Ovary (tissue), 10 donors: Measurements from ENCODE around the gene NXF3. TPM values are rescaled to one million over a fixed set of nuclear protein-coding genes. Genes with fewer than 3 reads are reported as not detected.
"Not testable (repeated sequence)": the region's sequence is repeated elsewhere in the genome, so short reads cannot be mapped to it uniquely, and the experiment has no call there.

Experiments
- DNase-seq, 5 donors: peaks; one replicate each; pipeline ENCODE4 v3.0.0-alpha.2; 2019 to 2020
- H3K27ac ChIP-seq, 2 donors: fragments of 200-600 bp; one replicate each; pipeline versions ENCODE4 v1.5.1 to v1.8.0; 2019 to 2022
- H3K27me3 ChIP-seq: fragments of 200-600 bp; one replicate; pipeline ENCODE4 v1.8.0; 2022
- H3K36me3 ChIP-seq: fragments of 200-600 bp; sonication (generic); one replicate; pipeline ENCODE4 v1.5.1; 2019
- H3K4me1 ChIP-seq: one replicate; pipeline ENCODE4 v1.8.1; 2013; ENCODE audit warnings: mild to moderate bottlenecking, moderate library complexity; ENCODE audit not compliant: insufficient read depth
- H3K4me3 ChIP-seq: fragments of 200-600 bp; sonication (generic); one replicate; pipeline ENCODE4 v1.5.1; 2017
- H3K9me3 ChIP-seq, 2 donors: fragments of 200-600 bp in 1 of 2; sonication (generic) in 1 of 2; one replicate each; pipeline versions ENCODE4 v1.5.1 to v1.8.1; 2013 to 2019; ENCODE audit warnings: mild to moderate bottlenecking in 1 of 2, moderate library complexity in 1 of 2
- CTCF ChIP-seq, 3 donors: fragments of 450-650 bp in 2 of 3; fragments of 200-600 bp in 1 of 3; IDR thresholded peaks; one replicate each; pipeline versions ENCODE4 v1.5.1 to v1.8.0; 2016 to 2022; ENCODE audit warnings: antibody characterized with exemption in 3 of 3, mild to moderate bottlenecking in 1 of 3
- EP300 ChIP-seq: sonication (generic); formaldehyde crosslinking; IDR thresholded peaks from one replicate; pipeline ENCODE4 v1.6.1; 2017; ENCODE audit warnings: antibody characterized with exemption
- POLR2A ChIP-seq: fragments of 450-650 bp; IDR thresholded peaks from one replicate; pipeline ENCODE4 v1.6.1; 2017; ENCODE audit warnings: antibody characterized with exemption, mild to moderate bottlenecking, moderate library complexity
- WGBS, 3 donors: extraction: QIAGEN DNeasy Blood & Tissue Kit in 1 of 3; methylation state at CpG; one replicate each; pipeline versions ENCODE4 v1.1.5 to v1.1.7; 2013 to 2017; 5-methylcytosine and 5-hydroxymethylcytosine counted together
- intact Hi-C, 4 donors: fragments of 100-400 bp; cut with DNase I; formaldehyde crosslinking; loops; one replicate each; pipeline versions ENCODE4 v1.11.0 to v1.15.1; 2022 to 2023
- long read RNA-seq, 3 donors: library from polyadenylated mRNA in 2 of 3; unstranded in 2 of 3; transcript quantifications; one replicate each; pipeline ENCODE4 v2.0.0 and lab custom pipeline, GENCODE V29; 2021 to 2026
- polyA plus RNA-seq, 2 donors: library from polyadenylated mRNA; stranded (reverse); fragments of 200-250 nt in 1 of 2; fragments of 350-450 nt in 1 of 2; fragmentation: Illumina TruSeq in 1 of 2; extraction: RNeasy Lipid Tissue Mini Kit (QIAGEN cat#74804) in 1 of 2; gene quantifications; one replicate each; pipeline ENCODE4 v1.2.3, GENCODE V29; 2013 to 2014
- total RNA-seq, 7 donors: library from RNA; depleted of rRNA in 2 of 7; stranded (reverse); fragments of >200 nt in 2 of 7; fragmentation: NEBNext Ultra II Directional in 3 of 7; extraction: Animal tissue kit (Norgen Biotek cat#: 25700) in 3 of 7; gene quantifications; one replicate each; pipeline versions ENCODE4 v1.1.0 to v1.2.4, GENCODE V29; 2016 to 2023
- donor health status: DM: no; HTN: no; CAD: no; lungs with moderate emphysema.
- donor health status: DM: no; HTN: no; CAD: no.
- donor health status: Bipolar disorder and iron deficiency.
- donor health status: DM: yes; HTN: yes; CAD: no.
- donor health status: DM: no; HTN: no; CAD: no.
- donor health status: DM: yes; HTN: yes; CAD: no.

Gene NXF3, protein sequence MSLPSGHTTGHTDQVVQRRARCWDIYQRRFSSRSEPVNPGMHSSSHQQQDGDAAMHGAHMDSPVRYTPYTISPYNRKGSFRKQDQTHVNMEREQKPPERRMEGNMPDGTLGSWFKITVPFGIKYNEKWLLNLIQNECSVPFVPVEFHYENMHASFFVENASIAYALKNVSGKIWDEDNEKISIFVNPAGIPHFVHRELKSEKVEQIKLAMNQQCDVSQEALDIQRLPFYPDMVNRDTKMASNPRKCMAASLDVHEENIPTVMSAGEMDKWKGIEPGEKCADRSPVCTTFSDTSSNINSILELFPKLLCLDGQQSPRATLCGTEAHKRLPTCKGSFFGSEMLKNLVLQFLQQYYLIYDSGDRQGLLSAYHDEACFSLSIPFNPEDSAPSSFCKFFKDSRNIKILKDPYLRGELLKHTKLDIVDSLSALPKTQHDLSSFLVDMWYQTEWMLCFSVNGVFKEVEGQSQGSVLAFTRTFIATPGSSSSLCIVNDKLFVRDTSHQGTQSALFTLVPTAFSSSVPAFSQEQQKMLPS
- total RNA-seq (10 to 100 TPM in 1 of 7 donors, 1 to 10 TPM in 4, under 1 TPM in 1, not detected in 1; 0.58 to 65.3 (median 1.6) TPM), polyA plus RNA-seq (under 1 TPM; 0.23 to 0.27 TPM)
- long read RNA-seq, donor 1, partial matches to known transcripts = 0 of 1 reads
- long read RNA-seq, donor 1, other reads (novel, unspliced or antisense) = 0 of 1 reads
- long read RNA-seq, donor 2 = 0 reads
- long read RNA-seq, donor 3, partial matches to known transcripts = 0 of 5 reads
- long read RNA-seq, donor 3, other reads (novel, unspliced or antisense) = 2 of 5 reads

DNA sequence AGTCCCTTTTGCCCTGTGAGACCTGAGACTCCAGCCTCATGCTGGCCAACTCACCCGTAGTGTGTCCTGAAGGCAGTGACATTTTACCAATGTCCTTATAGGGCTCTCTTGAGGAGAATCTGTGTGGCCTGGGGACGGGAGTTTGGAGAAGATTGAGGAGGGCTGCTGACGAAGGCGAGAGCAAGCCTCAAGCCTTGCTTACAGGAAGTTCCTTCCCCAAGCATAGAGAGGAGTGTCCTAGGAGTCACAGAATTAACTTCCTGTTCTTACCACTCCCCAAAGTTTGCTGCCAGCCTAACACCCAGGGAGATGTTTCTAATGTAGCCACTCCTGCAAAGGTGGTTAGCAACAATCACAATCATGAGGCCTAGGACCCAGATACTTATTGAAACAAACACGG, at the start of gene NXF3:
TSS of gene NXF3 (minus strand) at position 202 of the 400 bp plus-strand sequence. CDS start at position 82, 120 bp downstream.
- no peaks in the 10 kb centered on the region for H3K4me1 ChIP-seq
- H3K27me3 ChIP-seq = no peaks in the 10 kb centered on the region
- intact Hi-C loops = no loop called here
- H3K9me3 ChIP-seq = no peaks in the 10 kb centered on the region
- H3K36me3 ChIP-seq = no peaks in the 10 kb centered on the region
- no peak within 1 kb of the TSS for H3K4me3 ChIP-seq
- 63 to 71% (median 68%) methylated on average over 5 of the region's 5 CpGs for WGBS, 3 donors
- DNase-seq = no peak
- TF ChIP-seq POLR2A (no peak), EP300 (no peak), CTCF (IDR thresholded peaks at IDR 0.05) (no peak)
- H3K27ac ChIP-seq = no peak within 1 kb of the TSS

DNA sequence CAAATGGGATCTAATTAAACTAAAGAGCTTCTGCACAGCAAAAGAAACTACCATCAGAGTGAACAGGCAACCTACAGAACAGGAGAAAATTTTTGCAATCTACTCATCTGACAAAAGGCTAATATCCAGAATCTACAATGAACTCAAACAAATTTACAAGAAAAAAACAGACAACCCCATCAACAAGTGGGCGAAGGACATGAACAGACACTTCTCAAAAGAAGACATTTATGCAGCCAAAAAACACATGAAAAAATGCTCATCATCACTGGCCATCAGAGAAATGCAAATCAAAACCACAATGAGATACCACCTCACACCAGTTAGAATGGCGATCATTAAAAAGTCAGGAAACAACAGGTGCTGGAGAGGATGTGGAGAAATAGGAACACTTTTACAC, 43.6 kb upstream of the NXF3 start:
- DNase-seq, H3K4me3 ChIP-seq, H3K27ac ChIP-seq, H3K27me3 ChIP-seq, H3K9me3 ChIP-seq, H3K4me1 ChIP-seq, intact Hi-C loops, H3K36me3 ChIP-seq: not testable (repeated sequence)
- WGBS, 3 donors = 75 to 87% (median 80%) methylated on average over 1 of the region's 2 CpGs

DNA sequence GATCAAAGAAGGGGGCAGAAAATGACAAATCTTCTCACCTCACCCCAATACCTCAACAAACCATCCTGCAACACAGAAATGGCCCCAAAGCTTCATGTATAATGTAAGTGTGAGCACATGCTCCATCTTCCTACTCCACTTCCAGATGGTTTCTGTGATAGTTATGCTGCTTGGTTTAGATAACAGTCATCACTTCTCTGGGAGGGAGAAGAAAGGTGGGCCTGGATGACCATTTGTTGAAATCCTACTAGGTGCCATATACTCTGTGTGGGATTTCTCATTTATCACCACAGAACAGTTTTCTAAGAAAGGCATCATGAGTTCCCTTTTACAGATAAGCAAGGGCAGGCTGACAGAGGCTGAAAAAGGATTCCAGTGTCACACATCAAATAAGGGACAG, 31.3 kb upstream of the NXF3 start:
- no peak for DNase-seq
- no peaks in the 10 kb centered on the region for H3K36me3 ChIP-seq
- no peak overlapping the region for H3K27ac ChIP-seq
- no peak overlapping the region for H3K4me3 ChIP-seq
- H3K4me1 ChIP-seq = no peaks in the 10 kb centered on the region
- no peak for TF ChIP-seq EP300
- no peak for TF ChIP-seq POLR2A
- TF ChIP-seq CTCF (IDR thresholded peaks at IDR 0.05) = no peak
- no peaks in the 10 kb centered on the region for H3K9me3 ChIP-seq
- intact Hi-C loops = no loop called here
- no peaks in the 10 kb centered on the region for H3K27me3 ChIP-seq

- H3K27ac ChIP-seq = no peak overlapping the region
- 60 to 64% (median 64%) methylated on average over 5 of the region's 5 CpGs for WGBS, 3 donors
- TF ChIP-seq EP300 = no peak
- TF ChIP-seq CTCF (IDR thresholded peaks at IDR 0.05) = no peak
- TF ChIP-seq POLR2A = no peak
- no peak overlapping the region for H3K4me3 ChIP-seq
- intact Hi-C loops = no loop called here
- H3K9me3 ChIP-seq = no peaks in the 10 kb centered on the region
- DNase-seq = no peak
- no peaks in the 10 kb centered on the region for H3K27me3 ChIP-seq
- no peaks in the 10 kb centered on the region for H3K4me1 ChIP-seq
- H3K36me3 ChIP-seq = no peaks in the 10 kb centered on the region
Measured at GRCh38 chrX:103120748-103121147, 27.8 kb upstream of the NXF3 start.

- WGBS, 3 donors = 90 to 92% (median 91%) methylated on average over 9 to 14 of the region's 14 CpGs
- H3K4me1 ChIP-seq, H3K36me3 ChIP-seq, intact Hi-C loops, H3K9me3 ChIP-seq, H3K27me3 ChIP-seq, H3K27ac ChIP-seq, H3K4me3 ChIP-seq, DNase-seq: not testable (repeated sequence)
Measured at GRCh38 chrX:103116970-103117369, 24.0 kb upstream of the NXF3 start.

- H3K9me3 ChIP-seq, DNase-seq, H3K4me1 ChIP-seq, H3K4me3 ChIP-seq, intact Hi-C loops, H3K27me3 ChIP-seq, H3K27ac ChIP-seq, H3K36me3 ChIP-seq: not testable (repeated sequence)
- 90 to 92% (median 91%) methylated on average over 6 of the region's 6 CpGs for WGBS, 3 donors
Measured at GRCh38 chrX:103109497-103109896, 16.6 kb upstream of the NXF3 start.
